Neural cell (in vitro differentiated cells): Measurements from ENCODE around the gene MAP2.

ENCODE experiments used
- EP300 ChIP-seq: fragments of 450-650 bp; conservative IDR thresholded peaks from 2 replicates; pipeline ENCODE4 v1.6.1; 2014; ENCODE audit warnings: antibody characterized with exemption, mild to moderate bottlenecking, moderate library complexity; ENCODE audit not compliant: poor library complexity, severe bottlenecking
- EZH2 ChIP-seq: fragments of 200-600, 300-800 bp; shearing (Covaris generic), sonication (generic); IDR thresholded peaks from 2 replicates; pipeline ENCODE4 v1.6.1; 2014; ENCODE audit warnings: antibody characterized with exemption, low read length, borderline replicate concordance, mild to moderate bottlenecking; ENCODE audit not compliant: insufficient read depth, poor library complexity, severe bottlenecking
- POLR2AphosphoS5 ChIP-seq: IDR thresholded peaks from 2 replicates; pipeline ENCODE4 v1.6.1; 2012
- RAD21 ChIP-seq: fragments of 450-650 bp; conservative IDR thresholded peaks from 2 replicates; pipeline ENCODE4 v1.6.1; 2014; ENCODE audit warnings: antibody characterized with exemption, mild to moderate bottlenecking, moderate library complexity
- TAF1 ChIP-seq: IDR thresholded peaks from 2 replicates; pipeline ENCODE4 v1.6.1; 2012; ENCODE audit warnings: low read depth
- TF ChIP-seq, protein P1 (sequence below): fragments of 450-650 bp; IDR thresholded peaks from 2 replicates; pipeline ENCODE4 v1.5.1; 2014; ENCODE audit warnings: antibody characterized with exemption, mild to moderate bottlenecking, moderate library complexity; ENCODE audit not compliant: poor library complexity, severe bottlenecking
- TF ChIP-seq, protein P2 (sequence below): IDR thresholded peaks from 2 replicates; pipeline ENCODE4 v1.6.1; 2012; ENCODE audit warnings: borderline replicate concordance

DNA sequence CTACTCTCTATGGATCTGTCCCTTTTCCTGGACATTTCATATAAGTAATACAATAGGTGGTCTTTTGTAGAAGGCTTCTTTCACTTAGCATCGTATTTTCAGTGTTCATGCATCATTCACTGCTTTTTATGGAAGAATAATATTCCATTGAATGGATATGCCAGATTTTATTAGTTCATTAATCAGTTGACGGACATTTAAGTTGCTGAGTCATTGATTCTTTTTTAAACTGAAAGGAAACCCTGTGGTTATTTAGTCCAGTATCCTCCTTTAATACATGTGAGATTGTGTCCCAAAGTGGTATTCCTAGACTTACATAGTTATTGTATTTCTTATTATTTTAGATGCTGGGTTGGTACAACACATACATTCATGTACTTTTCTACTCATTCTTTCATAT is 185.7 kb downstream of the MAP2 start:
- TF ChIP-seq, protein P1, sequence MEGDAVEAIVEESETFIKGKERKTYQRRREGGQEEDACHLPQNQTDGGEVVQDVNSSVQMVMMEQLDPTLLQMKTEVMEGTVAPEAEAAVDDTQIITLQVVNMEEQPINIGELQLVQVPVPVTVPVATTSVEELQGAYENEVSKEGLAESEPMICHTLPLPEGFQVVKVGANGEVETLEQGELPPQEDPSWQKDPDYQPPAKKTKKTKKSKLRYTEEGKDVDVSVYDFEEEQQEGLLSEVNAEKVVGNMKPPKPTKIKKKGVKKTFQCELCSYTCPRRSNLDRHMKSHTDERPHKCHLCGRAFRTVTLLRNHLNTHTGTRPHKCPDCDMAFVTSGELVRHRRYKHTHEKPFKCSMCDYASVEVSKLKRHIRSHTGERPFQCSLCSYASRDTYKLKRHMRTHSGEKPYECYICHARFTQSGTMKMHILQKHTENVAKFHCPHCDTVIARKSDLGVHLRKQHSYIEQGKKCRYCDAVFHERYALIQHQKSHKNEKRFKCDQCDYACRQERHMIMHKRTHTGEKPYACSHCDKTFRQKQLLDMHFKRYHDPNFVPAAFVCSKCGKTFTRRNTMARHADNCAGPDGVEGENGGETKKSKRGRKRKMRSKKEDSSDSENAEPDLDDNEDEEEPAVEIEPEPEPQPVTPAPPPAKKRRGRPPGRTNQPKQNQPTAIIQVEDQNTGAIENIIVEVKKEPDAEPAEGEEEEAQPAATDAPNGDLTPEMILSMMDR = no peak
- TF ChIP-seq TAF1 = no peak
- TF ChIP-seq EP300 = no peak
- TF ChIP-seq EZH2 = no peak
- TF ChIP-seq, protein P2, sequence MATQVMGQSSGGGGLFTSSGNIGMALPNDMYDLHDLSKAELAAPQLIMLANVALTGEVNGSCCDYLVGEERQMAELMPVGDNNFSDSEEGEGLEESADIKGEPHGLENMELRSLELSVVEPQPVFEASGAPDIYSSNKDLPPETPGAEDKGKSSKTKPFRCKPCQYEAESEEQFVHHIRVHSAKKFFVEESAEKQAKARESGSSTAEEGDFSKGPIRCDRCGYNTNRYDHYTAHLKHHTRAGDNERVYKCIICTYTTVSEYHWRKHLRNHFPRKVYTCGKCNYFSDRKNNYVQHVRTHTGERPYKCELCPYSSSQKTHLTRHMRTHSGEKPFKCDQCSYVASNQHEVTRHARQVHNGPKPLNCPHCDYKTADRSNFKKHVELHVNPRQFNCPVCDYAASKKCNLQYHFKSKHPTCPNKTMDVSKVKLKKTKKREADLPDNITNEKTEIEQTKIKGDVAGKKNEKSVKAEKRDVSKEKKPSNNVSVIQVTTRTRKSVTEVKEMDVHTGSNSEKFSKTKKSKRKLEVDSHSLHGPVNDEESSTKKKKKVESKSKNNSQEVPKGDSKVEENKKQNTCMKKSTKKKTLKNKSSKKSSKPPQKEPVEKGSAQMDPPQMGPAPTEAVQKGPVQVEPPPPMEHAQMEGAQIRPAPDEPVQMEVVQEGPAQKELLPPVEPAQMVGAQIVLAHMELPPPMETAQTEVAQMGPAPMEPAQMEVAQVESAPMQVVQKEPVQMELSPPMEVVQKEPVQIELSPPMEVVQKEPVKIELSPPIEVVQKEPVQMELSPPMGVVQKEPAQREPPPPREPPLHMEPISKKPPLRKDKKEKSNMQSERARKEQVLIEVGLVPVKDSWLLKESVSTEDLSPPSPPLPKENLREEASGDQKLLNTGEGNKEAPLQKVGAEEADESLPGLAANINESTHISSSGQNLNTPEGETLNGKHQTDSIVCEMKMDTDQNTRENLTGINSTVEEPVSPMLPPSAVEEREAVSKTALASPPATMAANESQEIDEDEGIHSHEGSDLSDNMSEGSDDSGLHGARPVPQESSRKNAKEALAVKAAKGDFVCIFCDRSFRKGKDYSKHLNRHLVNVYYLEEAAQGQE = no peak
- no peak for TF ChIP-seq RAD21
- no peak for TF ChIP-seq POLR2AphosphoS5
